Right lung (tissue), 5 donors: Measurements from ENCODE around the gene ZFYVE19. TPM values are rescaled to one million over a fixed set of nuclear protein-coding genes. Genes with fewer than 3 reads are reported as not detected.

ENCODE experiments used
- DNase-seq, 2 donors: peaks; one replicate each; pipeline ENCODE4 v3.0.0-alpha.2; 2013
- polyA plus RNA-seq, 5 donors: library from polyadenylated mRNA; unstranded; fragments of 120-200 nt; gene quantifications; one replicate each; pipeline versions ENCODE4 v1.2.1 to v1.2.3, GENCODE V29; 2013; ENCODE audit warnings: inconsistent platforms in 1 of 5, low replicate concordance in 1 of 5; ENCODE audit not compliant: insufficient read length in 5 of 5, insufficient read depth in 1 of 5

The ZFYVE19 gene
- polyA plus RNA-seq, 5 donors, result 26.2 to 32.5 (median 31.9) TPM

DNA sequence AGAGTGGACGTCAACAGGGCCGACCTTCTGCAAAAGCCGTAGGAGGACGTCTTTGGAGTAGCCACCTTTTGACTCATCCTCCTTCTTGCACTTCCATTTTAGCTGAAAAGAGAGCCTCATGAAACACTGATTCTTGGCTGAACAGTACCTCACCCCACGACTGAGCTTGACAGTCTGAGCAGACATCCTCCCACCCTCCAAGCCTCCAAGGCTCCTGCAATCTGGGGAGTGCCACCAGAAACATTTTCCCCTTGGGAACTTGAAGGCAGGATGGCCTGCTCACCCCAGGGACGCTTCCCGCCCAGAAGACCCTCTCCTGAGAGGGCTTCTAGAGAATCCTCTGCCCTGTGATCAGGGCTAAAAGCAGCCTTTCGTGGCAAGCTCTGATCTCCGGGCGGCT is 31.9 kb upstream of the ZFYVE19 start:
- no peak for DNase-seq

DNA sequence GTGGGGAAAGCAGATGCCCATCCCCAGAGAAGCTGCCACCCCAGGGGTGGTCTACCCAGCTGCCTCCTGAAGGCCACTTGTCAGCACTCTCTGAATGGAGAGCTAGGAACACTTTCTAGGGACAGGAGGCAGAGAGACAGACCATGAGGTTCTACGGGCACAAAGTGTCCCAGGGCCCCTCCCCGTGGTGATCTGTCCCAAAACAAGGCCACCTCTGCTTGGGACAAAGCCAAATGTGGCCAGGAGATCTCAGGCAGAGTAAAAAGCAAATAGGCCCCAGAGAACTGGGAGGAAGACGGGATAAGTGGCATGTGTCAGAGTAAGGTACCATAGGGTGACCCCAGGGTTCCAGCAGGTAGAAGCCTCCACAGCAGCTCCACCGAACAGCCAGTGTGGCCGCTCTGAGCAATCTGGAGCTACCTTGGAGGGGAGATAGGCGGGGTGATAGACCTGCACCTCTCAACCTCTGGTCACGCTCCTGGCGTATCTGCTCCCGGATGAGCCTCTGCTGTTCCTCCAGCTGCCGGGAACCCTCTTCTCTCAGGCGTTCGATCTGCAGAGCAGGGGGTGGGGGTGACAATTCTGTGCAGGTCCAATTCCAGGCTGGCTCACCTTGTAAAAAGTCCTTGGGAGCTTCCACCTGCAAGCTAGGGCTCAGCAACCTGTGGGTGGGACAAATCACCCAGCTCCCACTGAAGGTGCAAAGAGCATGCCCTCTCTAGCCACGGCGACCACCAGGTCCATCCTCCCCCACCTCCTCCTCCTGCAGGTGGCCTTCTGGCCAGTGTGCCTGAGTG is 31.0 kb upstream of the ZFYVE19 start:
- DNase-seq, result no peak

DNA sequence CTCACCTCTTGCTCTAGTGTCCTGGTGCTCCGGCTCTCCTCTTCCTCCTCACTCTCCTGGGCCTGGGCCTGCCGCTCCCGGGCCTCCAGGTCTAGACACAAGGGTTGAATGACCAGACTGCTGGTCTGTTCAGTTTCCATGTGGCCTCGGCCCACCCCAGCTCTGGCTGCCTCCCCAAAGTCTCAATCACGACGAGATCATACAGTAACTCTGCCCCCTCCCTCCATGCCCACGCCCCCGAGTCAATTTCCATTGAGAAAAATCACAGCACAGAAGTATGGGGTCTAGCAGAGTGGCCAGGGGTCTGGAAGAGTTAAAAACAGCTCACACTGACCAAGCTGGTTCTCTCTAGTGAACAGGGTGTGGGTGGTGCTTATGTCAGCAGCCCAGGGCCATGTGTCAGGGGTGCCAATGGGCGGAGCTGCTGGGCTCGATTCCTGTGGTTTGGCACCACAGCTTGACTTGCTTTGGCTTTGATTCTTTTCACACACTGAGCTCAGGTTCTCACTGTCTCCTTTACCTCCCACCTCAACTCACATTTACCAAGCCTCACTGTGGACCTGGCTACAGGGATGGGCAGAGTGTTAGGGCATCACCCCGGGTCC is 30.2 kb upstream of the ZFYVE19 start:
- no peak for DNase-seq

DNA sequence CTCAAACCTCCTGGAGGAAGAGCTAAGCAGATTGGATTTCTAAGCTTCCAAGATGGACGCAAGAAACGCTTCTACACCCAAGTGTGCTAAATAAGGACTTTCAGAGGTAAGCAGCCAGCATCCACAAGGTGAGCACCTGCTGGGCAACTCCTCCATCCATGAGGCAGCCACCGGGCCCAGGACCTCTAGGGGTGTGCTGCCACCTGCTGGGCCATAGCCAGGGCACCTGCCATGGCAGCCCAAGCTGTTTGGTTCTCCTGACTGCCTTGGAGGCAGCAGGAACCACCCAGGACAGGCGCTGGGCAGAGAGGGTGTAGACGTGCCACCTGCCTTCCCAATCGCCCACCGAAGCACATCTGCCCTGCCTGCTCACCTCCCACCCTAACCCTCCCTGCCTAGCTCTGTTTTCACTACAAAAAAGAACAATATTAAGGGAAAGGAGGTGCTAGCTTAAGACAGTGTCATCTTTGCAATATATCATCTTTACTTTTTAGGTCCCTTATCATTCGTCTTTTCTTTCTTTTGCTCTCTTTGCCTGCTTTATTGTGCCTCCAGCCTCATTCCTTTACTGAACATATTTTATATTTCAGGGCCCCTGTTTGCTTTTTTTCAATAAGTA is 24.2 kb upstream of the ZFYVE19 start:
- no peak for DNase-seq

DNA sequence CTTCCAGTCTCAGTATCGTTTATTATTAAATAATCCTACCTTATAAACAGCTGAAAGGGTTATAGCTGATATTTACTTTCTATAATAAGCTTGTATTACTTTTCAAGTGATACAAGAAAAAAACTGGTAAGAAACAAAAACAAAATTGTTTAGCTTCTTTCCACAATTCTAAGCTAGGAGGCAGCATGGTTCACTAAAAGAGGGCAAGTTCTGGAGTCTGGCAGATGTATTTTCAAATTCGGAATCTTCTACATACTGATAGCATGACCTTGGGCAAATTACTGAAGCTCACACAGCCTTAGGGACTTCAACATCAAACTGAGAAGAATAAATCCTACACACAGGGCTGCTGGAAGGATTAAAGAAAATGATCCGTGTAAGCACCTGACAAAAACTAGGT is 21.7 kb upstream of the ZFYVE19 start:
- DNase-seq, result no peak

DNA sequence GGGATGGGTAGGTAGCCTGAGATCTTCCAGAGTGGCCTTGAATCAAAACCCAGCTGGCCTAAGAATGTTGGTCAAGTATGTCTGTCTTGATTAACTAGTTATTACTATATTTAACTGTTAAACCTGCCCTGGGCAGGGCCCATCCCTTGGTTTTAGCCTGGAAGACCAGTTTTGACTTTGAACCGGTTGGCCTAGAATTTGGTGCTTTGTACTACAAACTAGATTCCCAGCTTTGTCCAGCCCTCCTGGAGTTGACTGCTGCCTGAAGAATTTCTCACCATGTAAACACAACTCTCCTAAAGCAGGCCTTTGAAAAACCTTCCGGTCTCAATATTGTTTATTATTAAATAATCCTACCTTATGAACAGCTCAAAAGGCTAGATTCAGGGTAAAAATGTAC is 21.1 kb upstream of the ZFYVE19 start:
- DNase-seq, result no peak

DNA sequence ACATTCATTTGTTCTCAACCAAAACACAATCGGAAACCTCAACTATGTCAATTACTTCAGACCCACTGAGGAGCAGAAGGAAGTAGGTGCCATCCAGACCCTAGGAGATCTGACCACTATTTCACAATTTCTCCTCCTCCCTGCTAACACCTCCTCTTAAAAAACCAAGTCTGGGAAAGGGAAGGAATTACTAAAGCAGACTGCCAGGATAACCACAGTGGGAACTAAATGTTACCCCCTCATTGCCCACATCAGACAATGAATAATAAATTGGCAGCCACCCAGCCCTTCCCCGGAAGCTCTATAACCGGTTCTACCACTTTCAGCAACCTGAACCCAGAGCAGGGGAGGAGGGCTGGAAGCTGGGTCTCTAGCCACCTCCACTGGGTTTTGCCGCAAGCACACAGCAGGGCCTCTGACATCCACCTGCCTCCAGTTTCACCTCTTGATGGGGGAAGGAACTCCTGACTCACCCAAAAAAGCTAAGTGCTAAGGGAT is 19.5 kb upstream of the ZFYVE19 start:
- peak; percentile 58 to 68 for DNase-seq

DNA sequence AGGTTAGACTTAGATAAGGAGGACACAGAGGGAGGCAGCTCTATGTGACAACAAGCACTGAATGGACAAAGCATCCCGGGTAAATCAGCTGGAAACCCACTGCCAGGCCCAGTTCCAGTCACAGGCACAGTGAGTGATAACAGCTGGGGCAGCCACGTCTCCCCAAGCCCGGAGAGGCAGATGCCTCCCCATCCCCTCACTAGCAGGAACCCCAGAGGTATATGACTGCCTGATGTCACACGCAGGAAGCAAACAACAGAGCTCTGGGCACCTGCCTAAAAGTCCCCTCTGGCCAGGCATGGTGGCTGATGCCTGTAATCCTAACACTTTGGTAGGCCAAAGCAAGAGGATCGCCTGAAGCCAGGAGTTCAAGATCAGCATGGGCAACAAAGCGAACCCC is 18.9 kb upstream of the ZFYVE19 start:
- DNase-seq, result no peak

DNA sequence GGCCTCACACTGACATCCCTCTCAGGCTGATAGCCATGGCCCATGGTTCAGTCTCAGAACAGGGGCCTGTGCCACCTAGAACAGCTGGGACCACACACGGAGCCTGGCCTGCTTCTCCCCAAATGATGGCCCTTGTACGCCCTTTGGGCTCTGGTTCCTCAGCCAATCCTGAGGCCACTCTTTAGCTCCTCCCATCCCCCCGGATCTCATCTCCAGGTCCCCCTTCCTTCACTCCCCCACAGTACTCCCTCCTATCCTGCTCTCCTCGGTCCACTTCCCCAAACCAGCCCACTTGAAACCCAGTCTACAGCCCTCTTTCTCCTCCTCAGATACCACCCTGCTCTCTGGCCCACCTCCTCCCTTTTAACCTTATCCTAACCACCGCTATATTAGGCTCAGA is 17.8 kb upstream of the ZFYVE19 start:
- DNase-seq, result no peak

DNA sequence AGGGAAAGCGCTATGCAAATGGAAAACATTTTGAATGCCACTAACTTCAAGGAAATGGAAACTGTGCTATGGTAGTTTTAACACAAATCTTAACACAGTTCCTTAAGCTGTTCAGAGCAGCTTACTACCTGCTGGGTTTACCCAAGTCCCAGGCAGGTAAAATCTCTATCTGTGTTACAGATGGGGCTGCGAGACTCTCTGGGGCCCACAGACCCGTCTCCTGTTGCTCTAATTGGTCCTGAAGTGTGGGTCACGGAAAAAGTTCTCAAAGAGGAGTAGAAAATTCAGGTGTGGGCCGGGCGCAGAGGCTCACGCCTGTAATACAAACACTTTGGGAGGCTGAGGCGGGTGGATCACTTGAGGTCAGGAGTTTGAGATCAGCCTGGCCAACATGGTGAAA is 16.9 kb upstream of the ZFYVE19 start:
- DNase-seq, result no peak

DNA sequence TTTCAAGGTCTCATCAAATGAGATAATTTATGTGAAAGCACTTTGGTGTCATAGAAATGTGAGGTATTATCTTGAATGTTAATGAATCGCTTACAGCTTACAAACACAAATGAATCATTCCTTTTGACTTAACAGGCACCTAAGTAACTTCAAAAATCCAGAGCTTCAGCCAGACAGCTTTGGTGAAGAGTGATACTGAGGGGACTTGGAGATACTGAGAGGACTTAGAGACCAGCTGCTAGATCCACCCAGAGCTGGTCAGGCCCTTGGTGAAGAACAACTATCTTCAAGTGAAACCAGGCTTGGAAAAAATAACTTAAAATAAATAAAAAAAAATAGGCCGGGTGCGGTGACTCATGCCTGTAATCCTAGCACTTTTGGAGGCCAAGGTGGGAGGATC is 16.2 kb upstream of the ZFYVE19 start:
- no peak for DNase-seq

DNA sequence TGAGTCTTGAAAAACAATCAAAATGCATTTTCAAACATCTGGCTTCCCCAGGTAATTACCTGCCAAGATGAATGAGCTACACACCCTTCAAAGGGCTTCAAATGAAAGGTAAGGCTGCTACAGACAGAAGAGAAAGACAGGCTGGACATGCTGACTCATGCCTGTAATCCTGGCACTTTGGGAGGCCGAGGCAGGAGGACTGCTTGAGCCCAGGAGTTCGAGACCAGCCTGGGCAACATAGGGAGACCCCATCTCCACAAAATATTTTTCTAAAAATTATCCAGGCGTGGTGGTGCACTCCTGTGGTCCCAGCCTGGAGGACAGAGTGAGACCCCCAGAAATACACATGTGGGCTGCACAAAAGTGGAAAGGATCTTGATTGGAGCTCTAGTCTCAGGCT is 14.5 kb upstream of the ZFYVE19 start:
- DNase-seq, result no peak

DNA sequence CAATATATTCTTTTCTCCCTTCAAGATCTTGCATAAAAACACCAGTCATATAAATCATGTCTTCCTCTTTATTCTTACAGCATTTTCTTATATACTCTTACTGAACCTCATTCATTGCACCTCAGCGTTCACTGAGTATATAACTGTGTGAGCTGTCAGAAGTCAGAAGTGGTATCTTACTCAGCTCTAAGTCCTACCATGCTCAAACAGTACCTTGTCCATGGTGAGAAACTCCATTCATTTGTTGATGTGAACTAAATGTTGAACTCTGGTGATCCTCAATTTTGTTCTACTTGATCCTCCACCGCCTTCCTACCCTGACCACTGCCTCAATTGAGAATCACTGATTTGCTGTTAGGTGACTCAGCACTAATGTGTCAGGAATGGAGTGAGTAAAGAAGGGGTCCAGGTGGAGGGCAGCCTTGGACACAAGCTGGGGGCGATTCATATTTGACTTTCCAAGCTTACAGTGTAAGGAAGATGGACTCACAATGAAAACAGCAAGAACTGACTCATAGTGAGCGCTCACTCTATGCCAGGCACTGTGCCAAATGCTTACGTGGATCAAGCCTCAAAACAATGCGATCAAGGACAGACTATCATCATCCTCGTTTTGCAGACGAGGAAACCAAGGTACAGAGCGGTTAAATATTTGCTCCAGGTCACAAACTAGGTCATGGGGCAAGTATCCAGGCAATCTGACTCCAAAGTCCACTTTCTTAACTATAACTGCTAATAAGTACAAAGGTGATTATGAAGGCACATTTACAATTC is 13.5 kb upstream of the ZFYVE19 start:
- DNase-seq, result no peak

DNA sequence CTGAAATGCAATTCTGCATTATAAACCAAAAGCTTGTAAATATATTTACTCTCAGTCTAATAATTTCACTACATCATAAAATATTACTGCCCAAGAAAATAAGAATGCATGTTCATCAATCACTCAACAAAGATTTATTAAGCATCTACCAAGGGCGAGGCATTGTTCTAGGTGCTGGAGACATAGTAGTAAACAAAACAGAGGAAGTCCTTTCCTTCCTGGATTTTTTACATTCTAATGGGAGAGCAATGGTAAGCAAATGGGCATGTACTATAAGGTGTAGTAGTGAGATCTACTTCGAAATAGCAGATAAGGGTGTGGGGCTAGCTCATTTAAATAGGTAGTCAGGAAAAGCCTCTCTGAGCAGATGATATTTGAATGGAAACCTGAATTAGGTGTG is 10.8 kb upstream of the ZFYVE19 start:
- no peak for DNase-seq

DNA sequence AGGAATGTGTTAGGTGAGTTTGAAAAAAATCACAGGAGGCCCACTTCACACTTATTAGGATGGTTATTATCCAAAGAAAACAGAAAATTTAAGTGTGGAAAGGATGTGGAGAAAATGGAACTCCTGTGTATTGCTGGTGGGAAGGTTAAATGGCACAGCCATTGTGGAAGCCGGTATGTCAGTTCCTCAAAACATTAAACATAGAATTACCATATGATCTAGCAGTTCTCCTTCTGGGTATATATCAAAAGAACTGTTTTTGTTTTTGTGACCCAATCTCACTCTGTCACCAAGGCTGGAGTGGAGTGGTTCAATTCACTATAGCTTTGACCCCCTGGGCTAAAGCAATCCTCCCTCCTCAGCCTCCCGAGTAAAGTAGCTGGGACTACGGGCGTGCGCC is 10.4 kb upstream of the ZFYVE19 start:
- DNase-seq, result no peak

DNA sequence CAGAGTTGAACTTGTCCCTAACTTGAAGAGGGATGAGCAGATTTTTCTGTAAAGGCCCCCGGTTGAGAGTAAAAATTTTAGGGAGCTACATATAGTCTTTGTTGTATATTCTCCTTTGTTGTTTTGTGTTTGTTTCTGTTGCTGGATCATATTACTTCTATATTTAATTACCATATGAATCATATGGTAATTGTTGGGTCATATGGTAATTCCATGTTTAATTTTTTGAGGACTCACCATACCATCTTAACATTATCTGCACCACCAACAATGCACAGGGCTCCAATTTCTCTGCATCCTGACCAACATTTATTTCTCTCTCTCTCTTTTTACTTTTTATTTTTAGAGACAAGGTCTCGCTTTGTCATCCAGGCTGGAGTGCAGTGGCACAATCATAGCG is 7.4 kb upstream of the ZFYVE19 start:
- DNase-seq, result no peak

DNA sequence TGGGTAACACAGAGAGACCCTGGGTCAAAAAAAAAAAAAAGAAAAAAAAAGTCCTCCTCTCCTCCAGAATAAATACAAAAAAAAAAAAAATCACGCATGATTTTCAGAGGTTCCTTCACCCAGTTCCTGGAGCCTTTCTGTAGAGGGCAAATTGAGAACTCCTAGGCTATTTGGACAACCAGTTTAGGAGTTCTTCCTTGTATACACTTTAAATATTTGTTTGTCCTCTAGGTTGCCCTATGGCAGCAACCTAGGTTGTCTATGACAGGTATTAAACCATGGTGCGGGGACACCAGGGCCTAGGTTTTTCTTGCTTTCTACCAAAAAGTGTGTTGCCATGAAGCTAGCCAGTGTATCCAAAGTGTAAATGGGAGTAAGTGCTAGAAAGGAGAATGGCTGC is 3.8 kb upstream of the ZFYVE19 start:
- no peak for DNase-seq

DNA sequence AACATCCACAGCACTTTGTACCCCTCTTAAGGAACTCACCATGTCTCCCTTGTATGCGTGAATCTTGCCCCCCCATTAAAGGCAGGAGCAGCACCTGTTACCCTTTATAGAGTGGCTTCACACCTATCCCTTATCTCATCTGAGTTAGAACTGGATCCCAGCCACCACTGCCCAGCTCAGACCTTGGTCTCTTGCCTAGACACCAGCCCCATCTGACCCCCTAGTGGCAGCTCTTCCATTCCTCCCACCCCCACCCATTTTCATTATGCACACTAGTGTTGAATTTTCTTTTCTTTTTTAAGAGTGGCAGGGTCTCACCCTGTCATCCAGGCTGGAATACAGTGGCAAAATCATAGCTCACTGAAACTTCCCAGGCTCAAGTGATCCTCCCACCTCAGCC is 3.2 kb upstream of the ZFYVE19 start:
- no peak for DNase-seq

DNA sequence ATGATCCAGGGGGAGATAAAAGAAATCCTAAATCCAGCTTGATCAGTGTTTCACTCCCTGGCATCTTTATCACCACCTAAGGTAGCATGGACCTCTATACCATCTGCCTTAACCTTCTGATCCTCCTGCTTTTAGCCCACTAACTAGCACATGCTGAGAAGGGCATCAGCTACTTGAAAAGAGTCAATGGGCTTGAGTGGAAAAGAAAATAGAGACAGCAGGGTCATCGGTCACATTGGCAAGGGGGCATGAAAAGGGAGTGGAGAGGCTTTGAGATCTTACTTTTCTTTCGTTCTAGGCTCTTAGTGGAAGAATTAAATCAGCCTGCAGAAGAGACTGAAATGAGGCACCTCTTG is 239 bp upstream of the ZFYVE19 start:
- no peak for DNase-seq

DNA sequence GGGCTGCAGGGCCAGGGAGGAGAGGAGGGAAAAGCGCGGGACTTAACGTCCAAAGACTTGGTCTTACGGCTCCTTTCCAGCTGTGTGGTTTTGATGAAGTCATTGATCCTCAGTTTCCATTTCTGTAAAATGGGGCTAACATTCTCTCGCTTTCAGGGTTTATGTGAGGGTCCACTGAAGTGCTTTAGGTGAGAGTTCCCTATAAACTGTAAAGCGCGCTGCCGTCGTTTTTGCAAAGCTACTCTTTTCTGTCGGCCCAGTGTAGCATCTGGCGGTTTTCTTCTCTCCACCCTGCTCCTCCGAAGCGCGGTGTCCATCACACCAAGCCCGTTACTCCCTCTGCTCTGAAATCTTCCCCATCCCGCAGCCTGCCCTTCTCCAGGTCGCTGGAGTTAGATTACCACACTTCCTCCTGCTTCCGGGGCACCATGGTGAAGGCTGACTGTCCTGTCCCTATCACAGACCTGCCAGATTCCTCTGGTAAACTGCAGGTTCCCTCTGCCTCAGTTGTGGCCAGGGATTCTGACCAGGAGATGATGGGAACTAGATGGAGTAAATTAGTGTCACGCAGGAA is 1.1 kb downstream of the ZFYVE19 start:
- no peak for DNase-seq

DNA sequence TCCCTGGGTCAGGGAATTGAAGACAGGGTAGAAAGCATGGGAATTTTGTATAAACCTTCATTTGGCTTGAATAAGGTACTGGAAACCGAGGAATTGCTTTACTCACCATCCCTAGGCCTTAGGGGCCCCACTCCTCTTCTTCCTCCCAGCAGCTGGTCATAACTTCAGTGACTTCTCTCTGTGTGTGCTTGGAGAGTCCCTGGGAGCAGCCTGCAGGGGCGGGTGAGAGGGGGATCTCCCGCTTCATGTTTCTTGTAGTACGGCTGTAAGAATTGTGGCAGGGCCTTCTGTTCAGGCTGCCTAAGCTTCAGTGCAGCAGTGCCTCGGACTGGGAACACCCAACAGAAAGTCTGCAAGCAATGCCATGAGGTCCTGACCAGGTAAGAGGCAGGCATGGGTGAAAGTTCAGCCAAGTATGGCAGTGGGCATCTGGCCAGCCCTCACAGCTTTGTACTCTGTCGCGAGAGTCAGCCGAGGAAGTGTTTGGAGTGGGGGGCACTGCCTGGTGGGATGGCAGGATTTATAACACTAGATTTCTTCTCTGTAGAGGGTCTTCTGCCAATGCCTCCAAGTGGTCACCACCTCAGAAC is 2.1 kb downstream of the ZFYVE19 start:
- DNase-seq, result no peak
